ENCODE measurements around the gene RNF8. TPM values are rescaled to one million over a fixed set of nuclear protein-coding genes. Genes with fewer than 3 reads are reported as not detected.
"Not testable (repeated sequence)": the region's sequence is repeated elsewhere in the genome, so short reads cannot be mapped to it uniquely, and the experiment has no call there.

Gene RNF8, protein sequence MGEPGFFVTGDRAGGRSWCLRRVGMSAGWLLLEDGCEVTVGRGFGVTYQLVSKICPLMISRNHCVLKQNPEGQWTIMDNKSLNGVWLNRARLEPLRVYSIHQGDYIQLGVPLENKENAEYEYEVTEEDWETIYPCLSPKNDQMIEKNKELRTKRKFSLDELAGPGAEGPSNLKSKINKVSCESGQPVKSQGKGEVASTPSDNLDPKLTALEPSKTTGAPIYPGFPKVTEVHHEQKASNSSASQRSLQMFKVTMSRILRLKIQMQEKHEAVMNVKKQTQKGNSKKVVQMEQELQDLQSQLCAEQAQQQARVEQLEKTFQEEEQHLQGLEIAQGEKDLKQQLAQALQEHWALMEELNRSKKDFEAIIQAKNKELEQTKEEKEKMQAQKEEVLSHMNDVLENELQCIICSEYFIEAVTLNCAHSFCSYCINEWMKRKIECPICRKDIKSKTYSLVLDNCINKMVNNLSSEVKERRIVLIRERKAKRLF
- 29.7 and 32.6 TPM in 2 replicates for total RNA-seq (2014; rRNA removed; shearing (Covaris generic); ENCODE audit: low replicate concordance)

DNA sequence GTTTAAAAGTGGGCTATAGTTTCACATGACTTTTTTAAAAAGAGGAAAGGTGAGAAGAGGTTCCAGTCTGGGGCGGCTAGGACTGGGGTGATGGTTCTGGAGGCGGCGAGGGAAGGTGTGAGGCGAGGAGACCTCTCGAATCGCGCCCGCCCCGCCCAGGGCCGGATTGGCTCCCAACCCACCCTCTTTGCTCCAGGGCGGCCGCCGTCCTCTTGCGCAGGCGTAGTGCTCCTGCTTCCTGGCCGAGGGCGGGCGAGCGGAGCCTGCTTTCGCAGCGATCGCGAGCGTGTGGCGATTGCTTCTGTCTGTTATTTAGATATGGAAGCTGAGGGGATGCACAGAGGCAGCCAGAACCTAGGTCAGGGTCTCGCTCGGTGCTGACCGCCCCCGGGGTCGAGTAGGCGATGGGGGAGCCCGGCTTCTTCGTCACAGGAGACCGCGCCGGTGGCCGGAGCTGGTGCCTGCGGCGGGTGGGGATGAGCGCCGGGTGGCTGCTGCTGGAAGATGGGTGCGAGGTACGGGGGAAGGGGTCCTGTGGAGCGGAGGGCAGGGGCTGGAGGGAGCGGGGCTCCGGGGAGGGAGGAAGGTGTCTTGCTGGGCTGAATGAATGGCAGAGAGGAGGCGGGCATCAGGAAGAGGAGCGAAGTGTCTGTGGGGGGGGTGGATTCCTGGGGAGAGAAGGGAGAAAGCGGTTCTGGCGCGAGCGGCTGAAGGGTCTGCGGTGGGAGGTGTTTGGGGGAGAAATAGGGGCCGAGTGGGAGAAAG is at the start of gene RNF8:
Gene RNF8, plus strand, starts transcription at position 223 of the 765 bp plus-strand sequence. Its CDS starts 182 bp downstream, at position 405.
- peak; percentile 92 for DNase-seq
- Histone ChIP-seq H3K9me3 (no peaks in the 10 kb centered on the region), H3K36me3 (no peaks in the 10 kb centered on the region), H3K4me3 (peak within 1 kb of the TSS; percentile 82), H3K27me3 (no peaks in the 10 kb centered on the region)

DNA sequence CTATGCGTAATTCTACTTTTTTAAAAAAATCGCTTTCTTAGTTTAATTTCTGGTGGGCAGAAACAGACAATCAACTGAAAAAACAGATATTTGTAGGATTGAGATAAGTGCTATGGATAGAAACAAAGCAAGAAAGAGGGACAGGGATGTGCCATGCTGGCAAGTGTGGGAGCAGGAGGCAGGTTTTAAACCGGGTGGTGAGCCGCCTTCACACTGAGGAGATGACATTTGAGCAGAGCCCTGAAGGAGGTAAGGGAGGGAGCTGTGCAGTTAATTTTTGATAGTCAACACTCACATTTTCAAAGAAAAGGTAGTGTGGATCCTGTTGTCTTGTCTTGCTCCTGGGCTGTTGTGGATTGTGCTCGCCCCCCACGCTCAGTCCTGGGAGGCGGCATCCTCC is 49.0 kb upstream of the RNF8 start:
- no peak for DNase-seq
- Histone ChIP-seq H3K27me3 (no peaks in the 10 kb centered on the region), H3K4me3 (no peak overlapping the region), H3K36me3 (peaks cover 9% of the 10 kb centered on the region), H3K9me3 (no peaks in the 10 kb centered on the region)

DNA sequence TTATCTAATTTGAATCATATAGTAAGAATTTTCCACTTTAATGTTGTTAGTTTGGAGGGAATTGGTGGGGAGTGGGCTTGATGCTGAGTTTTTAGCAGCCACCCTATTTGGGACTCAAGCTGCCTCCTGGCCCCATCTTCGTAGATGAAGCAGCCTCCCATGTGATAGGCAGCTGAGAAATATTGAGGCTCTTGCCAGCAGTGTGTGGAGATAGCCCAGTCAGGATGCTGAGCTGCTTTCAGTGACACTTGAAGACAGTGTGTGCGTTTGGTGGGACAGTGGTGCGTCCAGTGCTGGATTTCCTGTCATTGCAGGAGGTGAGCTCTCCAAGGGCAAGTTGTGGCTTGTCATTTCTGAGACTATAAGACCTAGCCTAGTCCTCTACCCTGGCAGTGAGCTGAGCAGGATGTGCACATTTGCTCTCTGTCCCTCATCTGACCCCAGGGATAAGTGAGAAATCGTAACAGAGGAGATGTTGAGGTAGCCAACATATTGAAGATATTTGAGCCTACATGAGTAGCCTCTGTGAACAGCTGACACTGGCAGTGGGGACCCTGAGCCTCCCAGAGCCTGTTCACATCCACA is 47.9 kb upstream of the RNF8 start:
- no peak overlapping the region for H3K4me3 ChIP-seq
- H3K9me3 ChIP-seq = no peaks in the 10 kb centered on the region
- no peak for DNase-seq
- peaks cover 9% of the 10 kb centered on the region for H3K36me3 ChIP-seq
- no peaks in the 10 kb centered on the region for H3K27me3 ChIP-seq

DNA sequence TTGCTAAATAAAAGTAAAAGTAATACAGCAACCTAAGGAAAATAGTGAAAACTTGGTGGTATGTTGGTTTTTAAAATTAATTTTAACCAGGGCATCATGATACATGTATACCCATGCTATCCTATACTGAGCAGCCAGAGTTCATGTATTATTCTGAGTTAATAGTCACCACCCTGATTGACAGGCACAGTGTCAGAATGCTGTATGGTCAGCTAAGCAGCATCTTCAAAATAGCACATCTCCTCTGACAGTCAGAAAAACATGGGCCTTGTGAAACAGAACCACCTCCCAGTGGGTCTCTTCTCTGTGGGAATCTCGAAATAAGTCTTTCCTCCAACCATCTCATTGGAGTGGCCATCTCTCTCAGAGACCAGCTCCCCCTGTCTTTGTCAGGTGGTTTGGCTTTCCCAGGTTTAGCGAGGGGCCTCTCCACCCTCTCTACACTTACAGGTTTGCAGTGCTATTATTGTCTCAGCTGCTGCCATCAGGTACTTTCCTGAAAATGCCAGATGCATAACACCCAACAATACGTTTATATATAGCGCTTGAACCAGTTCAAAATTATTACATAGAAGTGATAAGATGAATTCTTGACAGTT is 47.1 kb upstream of the RNF8 start:
- Histone ChIP-seq H3K4me3 (no peak overlapping the region), H3K9me3 (no peaks in the 10 kb centered on the region), H3K27me3 (no peaks in the 10 kb centered on the region), H3K36me3 (peaks cover 9% of the 10 kb centered on the region)
- no peak for DNase-seq

DNA sequence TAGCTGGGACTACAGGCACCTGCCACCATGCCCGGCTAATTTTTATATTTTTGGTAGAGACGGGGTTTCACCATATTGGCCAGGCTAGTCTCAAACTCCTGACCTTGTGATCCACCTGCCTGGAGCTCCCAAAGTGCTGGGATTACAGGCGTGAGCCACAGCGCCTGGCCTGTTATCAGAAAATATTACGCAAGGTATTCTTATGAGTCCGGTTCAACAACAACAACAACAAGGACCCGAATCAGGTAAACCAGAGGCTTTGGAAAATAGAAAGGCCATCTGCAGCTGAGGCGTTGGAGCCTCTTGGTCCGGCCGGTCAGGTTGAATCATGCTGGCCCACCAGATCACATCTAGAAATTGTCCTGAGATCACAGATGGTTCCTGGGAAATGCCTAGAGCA is 46.3 kb upstream of the RNF8 start:
- H3K4me3 ChIP-seq, H3K27me3 ChIP-seq, DNase-seq, H3K36me3 ChIP-seq, H3K9me3 ChIP-seq: not testable (repeated sequence)

DNA sequence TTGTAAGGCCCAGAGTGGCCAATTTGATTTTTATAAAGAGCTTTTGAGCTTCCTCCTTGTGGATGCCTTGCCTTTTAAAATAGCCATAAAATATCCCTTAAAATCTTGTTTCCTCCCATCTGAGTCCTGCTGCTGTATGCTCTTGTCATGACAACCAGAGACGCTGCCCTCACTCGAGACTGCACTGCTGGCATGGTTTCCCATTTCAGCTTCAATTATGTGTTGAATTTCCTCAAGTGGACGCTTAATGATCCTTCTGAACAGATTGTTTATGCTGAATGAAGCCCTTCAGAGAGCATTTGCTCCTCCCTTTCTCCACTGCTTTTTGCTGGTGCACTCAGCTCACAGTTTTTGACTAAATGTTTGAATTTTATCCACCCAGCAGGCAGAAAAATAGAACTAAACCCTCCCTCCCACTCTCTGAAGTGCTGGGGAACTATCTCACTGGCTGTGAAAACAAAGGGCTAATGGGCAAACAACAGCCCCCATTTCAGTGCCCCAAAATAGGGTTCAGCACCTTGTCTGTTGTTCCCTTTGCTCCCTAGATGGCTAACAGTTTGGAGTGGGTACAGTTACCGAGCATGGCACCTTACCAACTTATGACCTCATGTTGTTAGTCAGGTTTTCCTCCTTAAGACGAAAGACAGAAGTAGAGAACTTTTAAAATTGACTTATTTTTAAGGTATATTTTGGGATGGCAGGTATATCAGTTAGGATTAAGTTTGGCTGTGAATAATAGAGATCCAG is 45.5 kb upstream of the RNF8 start:
- Histone ChIP-seq H3K27me3 (no peaks in the 10 kb centered on the region), H3K9me3 (no peaks in the 10 kb centered on the region)
- DNase-seq = no peak

DNA sequence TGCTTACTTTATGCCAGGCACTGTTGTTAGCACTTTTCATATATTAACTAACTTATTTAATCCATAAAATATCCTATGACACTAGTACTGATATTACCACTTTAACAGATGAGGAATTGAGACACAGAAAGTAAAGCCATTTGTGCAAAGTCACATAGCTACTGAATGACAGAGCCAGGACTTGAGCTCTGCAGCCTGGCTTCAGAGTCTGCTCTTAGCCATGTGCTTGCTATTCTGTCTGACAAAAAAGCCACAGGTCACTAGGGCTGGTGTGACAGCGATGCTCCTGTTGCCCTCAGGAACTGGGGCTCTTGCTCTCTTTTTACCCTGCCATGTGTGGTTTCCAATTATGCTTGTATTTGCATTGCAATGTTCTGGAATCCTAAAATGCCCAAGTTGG is 44.7 kb upstream of the RNF8 start:
- H3K4me3 ChIP-seq = no peak overlapping the region
- peaks cover 3% of the 10 kb centered on the region; the same call in 1 of the 2 replicates for H3K36me3 ChIP-seq
- no peak for DNase-seq
- no peaks in the 10 kb centered on the region for H3K27me3 ChIP-seq
- H3K9me3 ChIP-seq = no peaks in the 10 kb centered on the region

More for the DNA sequence above, 45.5 kb upstream of the RNF8 start:
- no peak overlapping the region for H3K4me3 ChIP-seq
- peaks cover 3% of the 10 kb centered on the region; the same call in 1 of the 2 replicates for H3K36me3 ChIP-seq

DNA sequence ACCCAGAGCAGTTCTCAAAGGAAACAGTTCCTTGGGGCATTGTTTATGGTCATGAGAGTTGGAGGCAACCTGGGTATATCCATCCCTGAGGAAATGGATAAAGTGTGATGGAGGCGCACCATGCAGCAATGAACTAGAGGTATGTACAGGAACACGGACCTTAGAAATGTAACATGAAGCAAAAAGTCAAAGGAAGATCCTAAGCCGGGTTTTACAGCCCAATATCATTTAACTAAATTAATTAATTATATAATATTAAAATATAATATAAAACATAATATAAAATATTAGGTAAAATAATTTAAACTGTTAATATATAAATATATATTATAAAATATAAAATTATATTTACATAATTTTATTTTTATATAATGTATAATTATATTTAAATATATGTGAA is 44.1 kb upstream of the RNF8 start:
- Histone ChIP-seq H3K9me3 (no peaks in the 10 kb centered on the region), H3K4me3 (no peak overlapping the region), H3K27me3 (no peaks in the 10 kb centered on the region), H3K36me3 (no peaks in the 10 kb centered on the region)
- DNase-seq = no peak

DNA sequence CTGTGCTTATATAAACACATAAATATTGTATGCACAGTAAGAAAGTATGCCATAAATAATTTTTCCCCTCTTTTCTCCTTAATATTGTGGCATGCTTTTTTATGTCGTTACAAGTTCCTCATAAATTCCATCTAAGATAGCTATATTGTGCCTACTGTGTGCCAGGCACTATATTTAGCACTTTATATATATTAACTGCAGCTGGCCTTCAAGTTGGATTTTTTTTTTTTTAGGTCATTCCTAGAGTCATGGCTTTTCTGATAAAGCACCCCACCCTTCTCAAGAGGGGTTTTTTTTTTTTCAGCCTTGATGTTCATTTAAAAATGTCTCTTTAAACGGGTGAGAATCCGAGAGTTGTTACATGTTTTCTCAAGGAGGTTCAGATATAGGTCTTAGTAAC is 42.8 kb upstream of the RNF8 start:
- Histone ChIP-seq H3K9me3 (no peaks in the 10 kb centered on the region), H3K36me3 (peaks cover 2% of the 10 kb centered on the region), H3K27me3 (no peaks in the 10 kb centered on the region), H3K4me3 (no peak overlapping the region)
- no peak for DNase-seq

DNA sequence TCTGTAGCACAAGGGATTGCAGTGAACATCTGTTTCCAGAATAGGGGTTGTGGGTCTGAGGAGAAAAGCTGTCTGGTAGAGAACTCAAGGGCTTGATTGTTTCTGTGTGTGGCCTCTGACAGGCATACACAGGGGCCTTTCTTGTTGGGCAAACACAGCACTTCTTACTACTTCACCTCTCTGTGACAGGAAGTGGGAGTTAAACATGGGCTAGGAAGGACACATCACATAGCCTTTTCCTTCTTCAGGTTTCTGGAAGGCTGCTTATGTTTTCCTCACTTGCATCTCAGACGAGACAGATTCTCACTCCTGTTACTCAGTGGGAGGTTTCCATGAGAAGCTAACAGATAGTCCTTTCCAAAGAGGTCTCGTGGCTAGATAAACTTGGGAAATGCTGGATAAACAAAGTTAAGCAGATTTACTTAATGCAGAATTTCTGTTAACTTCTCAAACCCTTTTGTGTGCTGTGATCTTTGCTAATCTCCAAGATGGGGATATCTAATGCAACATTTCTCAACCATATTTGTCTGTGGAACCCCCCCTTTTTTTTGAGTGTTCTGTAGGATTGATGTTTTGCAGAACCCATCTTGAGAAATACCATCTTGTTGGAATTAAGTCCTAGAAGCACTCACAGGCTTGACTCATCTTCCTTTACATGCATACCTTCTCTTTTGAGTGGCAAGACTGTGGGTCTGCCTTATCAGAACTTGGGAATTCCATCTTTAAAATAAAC is 41.9 kb upstream of the RNF8 start:
- no peak for DNase-seq

DNA sequence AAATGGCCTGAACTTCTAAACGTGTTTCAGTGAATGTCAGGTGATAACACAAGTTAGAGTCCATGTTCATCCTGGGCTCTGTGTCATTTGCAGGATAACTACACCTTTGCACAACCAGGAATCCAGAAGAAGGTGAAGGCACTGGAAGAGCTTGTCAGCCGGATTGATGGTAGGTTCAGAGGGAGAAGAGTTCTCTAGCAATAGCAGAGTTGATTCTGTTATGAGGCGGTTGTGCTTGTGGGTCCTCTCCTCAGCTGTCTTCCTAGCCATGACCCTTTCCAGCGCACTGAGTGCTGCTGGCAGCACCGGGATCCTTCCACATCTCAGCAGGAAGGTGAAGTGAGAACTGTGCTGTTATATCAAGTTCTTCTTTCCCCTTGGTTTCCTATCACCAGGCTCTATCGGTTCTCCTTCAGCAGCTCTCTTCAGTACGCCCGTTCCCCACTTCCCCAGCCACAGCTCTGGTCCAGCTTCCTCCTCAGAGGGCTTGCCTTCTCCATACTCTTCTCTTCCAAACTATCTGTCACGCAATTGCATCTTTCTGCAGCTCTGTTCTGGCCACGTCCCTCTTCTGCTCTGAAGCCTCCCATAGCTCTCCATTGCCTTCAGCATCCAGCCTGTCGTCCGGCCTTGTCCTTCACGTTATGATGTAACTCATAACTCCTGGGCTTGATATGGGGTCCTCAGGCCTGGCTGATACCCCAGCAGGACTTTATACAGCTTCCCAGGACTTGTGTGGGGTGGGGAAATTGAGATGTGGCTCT is 39.9 kb upstream of the RNF8 start:
- Histone ChIP-seq H3K9me3 (no peaks in the 10 kb centered on the region), H3K27me3 (no peaks in the 10 kb centered on the region), H3K4me3 (no peak overlapping the region), H3K36me3 (peaks cover 17% of the 10 kb centered on the region)
- DNase-seq = no peak

More for the DNA sequence above, 41.9 kb upstream of the RNF8 start:
- H3K4me3 ChIP-seq = no peak overlapping the region
- H3K36me3 ChIP-seq = peaks cover 7% of the 10 kb centered on the region
- H3K27me3 ChIP-seq = no peaks in the 10 kb centered on the region
- H3K9me3 ChIP-seq = no peaks in the 10 kb centered on the region

DNA sequence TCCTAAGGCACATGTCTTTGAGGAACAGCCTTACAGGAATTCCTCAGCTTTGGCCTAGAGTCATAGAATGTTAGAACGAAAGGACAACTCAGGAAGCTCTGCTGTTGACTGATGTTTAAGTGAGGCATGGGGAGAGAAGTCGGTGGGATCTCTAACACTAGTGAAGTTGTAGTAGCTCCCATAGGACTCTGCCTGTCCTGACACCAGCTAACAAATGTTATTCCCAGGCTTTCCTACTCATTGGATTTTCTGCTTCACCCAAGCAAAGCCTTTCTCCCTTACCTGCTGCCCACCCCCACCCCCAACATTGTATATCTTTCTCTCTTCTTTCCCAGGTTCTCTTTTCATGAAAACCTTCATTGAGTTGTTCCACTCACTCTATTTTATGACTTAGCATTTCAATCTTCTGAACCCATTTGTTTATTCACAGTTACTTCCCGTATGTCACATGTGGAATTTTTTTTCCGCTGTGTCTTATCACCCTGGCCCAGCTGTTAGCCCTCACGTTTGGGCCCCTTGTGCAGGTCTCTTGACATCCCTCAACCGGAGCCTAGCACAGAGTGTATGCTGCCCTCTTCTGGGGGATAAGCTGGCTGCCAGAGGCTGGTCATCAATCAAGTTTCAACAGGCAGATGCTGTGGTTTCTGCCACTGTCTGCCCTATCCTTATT is 39.2 kb upstream of the RNF8 start:
- Histone ChIP-seq H3K9me3 (no peaks in the 10 kb centered on the region), H3K4me3 (no peak overlapping the region), H3K36me3 (peaks cover 17% of the 10 kb centered on the region), H3K27me3 (no peaks in the 10 kb centered on the region)
- peak; percentile 24 for DNase-seq

DNA sequence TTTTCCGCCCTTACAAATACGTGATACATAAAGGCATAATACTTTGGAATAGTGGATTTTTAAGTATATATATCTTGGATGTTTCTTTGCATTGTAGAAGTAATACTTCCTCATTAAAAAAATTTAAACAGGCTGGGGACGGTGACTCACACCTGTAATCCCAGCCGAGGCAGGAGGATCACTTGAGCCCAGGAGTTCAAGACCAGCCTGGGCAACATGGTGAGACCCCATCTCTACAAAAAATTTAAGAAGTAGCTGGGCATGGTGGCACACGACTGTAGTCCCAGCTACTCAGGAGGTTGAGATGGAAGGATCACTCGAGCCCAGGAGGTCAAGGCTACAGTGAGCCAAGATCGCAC is 38.6 kb upstream of the RNF8 start:
- DNase-seq = no peak
- Histone ChIP-seq H3K9me3 (no peaks in the 10 kb centered on the region), H3K4me3 (no peak overlapping the region), H3K27me3 (no peaks in the 10 kb centered on the region), H3K36me3 (peaks cover 17% of the 10 kb centered on the region)

DNA sequence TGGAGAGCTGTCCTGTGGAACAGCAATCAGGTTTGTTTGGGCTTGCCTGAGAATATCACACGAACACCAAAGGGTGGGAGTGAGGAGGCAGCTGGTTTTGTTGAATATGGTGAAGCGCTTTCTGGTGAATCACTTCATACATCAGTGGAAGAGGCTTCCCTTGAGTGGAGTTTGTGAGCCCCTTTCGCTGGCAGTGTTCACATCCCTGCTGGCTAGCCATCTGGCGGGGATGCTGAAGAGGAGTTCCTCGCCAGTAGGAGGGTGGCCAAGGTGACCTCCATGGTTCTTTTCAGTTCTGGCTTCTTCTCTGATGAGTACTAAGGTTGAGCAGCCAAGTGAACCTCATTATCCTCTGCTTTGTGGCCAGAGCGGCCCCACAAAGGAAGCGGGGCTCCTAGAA is 37.7 kb upstream of the RNF8 start:
- H3K36me3 ChIP-seq = peaks cover 17% of the 10 kb centered on the region
- no peaks in the 10 kb centered on the region for H3K9me3 ChIP-seq
- no peaks in the 10 kb centered on the region for H3K27me3 ChIP-seq
- H3K4me3 ChIP-seq = no peak overlapping the region
- no peak for DNase-seq
